IPS-18c (cell line): ENCODE measurements around the gene SMAD6.
"Not testable (repeated sequence)": the region's sequence is repeated elsewhere in the genome, so short reads cannot be mapped to it uniquely, and the experiment has no call there.

Experiments
- H3K4me3 ChIP-seq: 2 replicates; pipeline ENCODE4 v1.7.0; 2013; ENCODE audit warnings: low read depth, mild to moderate bottlenecking, low read length, moderate library complexity; ENCODE audit not compliant: insufficient read depth
- H3K9me3 ChIP-seq: one replicate; pipeline ENCODE4 v1.6.1; 2013; ENCODE audit warnings: mild to moderate bottlenecking, low read length, moderate library complexity; ENCODE audit not compliant: control insufficient read depth, insufficient read depth

SMAD6 gene

GRCh38 chr15:66826507-66826906 is 124.5 kb downstream of the SMAD6 start:
- no peaks in the 10 kb centered on the region for H3K9me3 ChIP-seq
- H3K4me3 ChIP-seq = no peak overlapping the region

GRCh38 chr15:66827039-66827697 is 125.1 kb downstream of the SMAD6 start:
- H3K4me3 ChIP-seq = no peak overlapping the region

GRCh38 chr15:66827698-66828055 is 125.6 kb downstream of the SMAD6 start:
- no peak overlapping the region for H3K4me3 ChIP-seq
- H3K9me3 ChIP-seq = no peaks in the 10 kb centered on the region

More at GRCh38 chr15:66827039-66827697, 125.1 kb downstream of the SMAD6 start:
- no peaks in the 10 kb centered on the region for H3K9me3 ChIP-seq

- not testable (repeated sequence) for H3K9me3 ChIP-seq, H3K4me3 ChIP-seq
Observed at GRCh38 chr15:66828817-66829541, 126.9 kb downstream of the SMAD6 start.

GRCh38 chr15:66829551-66830121 is 127.6 kb downstream of the SMAD6 start:
- H3K9me3 ChIP-seq = no peaks in the 10 kb centered on the region

GRCh38 chr15:66830358-66830757 is 128.3 kb downstream of the SMAD6 start:
- Histone ChIP-seq H3K4me3 (no peak overlapping the region), H3K9me3 (no peaks in the 10 kb centered on the region)

More at GRCh38 chr15:66829551-66830121, 127.6 kb downstream of the SMAD6 start:
- no peak overlapping the region for H3K4me3 ChIP-seq

GRCh38 chr15:66830823-66831222 is 128.8 kb downstream of the SMAD6 start:
- no peaks in the 10 kb centered on the region for H3K9me3 ChIP-seq
- H3K4me3 ChIP-seq = no peak overlapping the region

- Histone ChIP-seq H3K9me3 (no peaks in the 10 kb centered on the region), H3K4me3 (no peak overlapping the region)
Observed at GRCh38 chr15:66831289-66831688, 129.3 kb downstream of the SMAD6 start.

GRCh38 chr15:66831801-66832390 is 129.9 kb downstream of the SMAD6 start:
- Histone ChIP-seq H3K9me3 (no peaks in the 10 kb centered on the region), H3K4me3 (no peak overlapping the region)
